Breast epithelium (tissue), 4 donors: Measurements from ENCODE around the gene CFAP45. TPM values are rescaled to one million over a fixed set of nuclear protein-coding genes. Genes with fewer than 3 reads are reported as not detected.
A peak's percentile ranks its signal among the peaks of the same experiment; 100 is the strongest.

ENCODE experiments used
- DNase-seq, 2 donors: peaks; one replicate each; pipeline ENCODE4 v3.0.0-alpha.2; 2019; ENCODE audit warnings: low spot score in 2 of 2
- H3K27ac ChIP-seq, 2 donors: fragments of 200-600 bp; sonication (generic) in 1 of 2; one replicate each; pipeline ENCODE4 v1.5.1; 2016 to 2019; ENCODE audit warnings: mild to moderate bottlenecking in 1 of 2
- H3K27me3 ChIP-seq, 2 donors: fragments of 200-600 bp; sonication (generic) in 1 of 2; one replicate each; pipeline versions ENCODE4 v1.5.1 to v1.6.0; 2017 to 2019; ENCODE audit warnings: control low read depth in 1 of 2, mild to moderate bottlenecking in 1 of 2
- H3K36me3 ChIP-seq: fragments of 200-600 bp; one replicate; pipeline ENCODE4 v1.5.1; 2019
- H3K4me1 ChIP-seq, 2 donors: fragments of 200-600 bp; sonication (generic); one replicate each; pipeline ENCODE4 v1.5.1; 2016 to 2019; ENCODE audit warnings: control low read depth in 1 of 2
- H3K4me3 ChIP-seq, 3 donors: fragments of 200-600 bp; sonication (generic); 1 replicate in 2 of 3; 2 replicates in 1 of 3; pipeline ENCODE4 v1.5.1; 2016 to 2019; ENCODE audit warnings: mild to moderate bottlenecking in 3 of 3, moderate library complexity in 2 of 3
- H3K9me3 ChIP-seq, 2 donors: fragments of 200-600 bp; sonication (generic) in 1 of 2; one replicate each; pipeline ENCODE4 v1.5.1; 2016 to 2019; ENCODE audit warnings: control low read depth in 1 of 2
- CTCF ChIP-seq, 3 donors: fragments of 450-650 bp; IDR thresholded peaks; one replicate each; pipeline ENCODE4 v1.5.1; 2016 to 2017; ENCODE audit warnings: antibody characterized with exemption in 3 of 3, mild to moderate bottlenecking in 3 of 3, moderate library complexity in 3 of 3
- POLR2A ChIP-seq: fragments of 450-650 bp; IDR thresholded peaks from one replicate; pipeline ENCODE4 v1.6.1; 2016; ENCODE audit warnings: antibody characterized with exemption, mild to moderate bottlenecking, moderate library complexity
- POLR2AphosphoS5 ChIP-seq, 3 donors: sonication (generic); formaldehyde crosslinking; IDR thresholded peaks; one replicate each; pipeline ENCODE4 v1.6.1; 2017; ENCODE audit warnings: antibody characterized with exemption in 3 of 3
- intact Hi-C: fragments of 100-400 bp; cut with DNase I; formaldehyde crosslinking; loops from one replicate; pipeline ENCODE4 v1.15.1; 2023; ENCODE audit warnings: low total_unique reads
- total RNA-seq, 3 donors: library from RNA; depleted of rRNA; stranded (reverse); fragments of >200 nt; gene quantifications; one replicate each; pipeline ENCODE4 v1.1.0, GENCODE V29; 2016

CFAP45 gene
- total RNA-seq, 3 donors from 2014 or later, result 0.80 to 2.6 (median 2.6) TPM

- H3K9me3 ChIP-seq, result no peaks in the 10 kb centered on the region
- intact Hi-C loops, result loop anchor here (10.0 kb wide), 1 partner anchor 98 kb away; the partner anchor contains the start of gene DUSP23
- DNase-seq, result no peak
- H3K27ac ChIP-seq, result no peak overlapping the region
- TF ChIP-seq POLR2A (no peak), CTCF (IDR thresholded peaks at IDR 0.05) (no peak), POLR2AphosphoS5 (IDR thresholded peaks at IDR 0.05) (no peak)
- no peaks in the 10 kb centered on the region for H3K4me1 ChIP-seq
- no peaks in the 10 kb centered on the region for H3K36me3 ChIP-seq
- H3K4me3 ChIP-seq, result no peak overlapping the region
- no peaks in the 10 kb centered on the region for H3K27me3 ChIP-seq
Measured at GRCh38 chr1:159883134-159883533, 16.8 kb downstream of the CFAP45 start.

- H3K36me3 ChIP-seq, result no peaks in the 10 kb centered on the region
- no peak for DNase-seq
- no peaks in the 10 kb centered on the region for H3K9me3 ChIP-seq
- TF ChIP-seq CTCF (IDR thresholded peaks at IDR 0.05) (no peak), POLR2A (no peak), POLR2AphosphoS5 (IDR thresholded peaks at IDR 0.05) (no peak)
- peak overlapping the region; percentile 59 to 84 for H3K27ac ChIP-seq
- H3K4me3 ChIP-seq, result no peak overlapping the region
- intact Hi-C loops, result loop anchor here (10.0 kb wide), 1 partner anchor 98 kb away; the partner anchor contains the start of gene DUSP23
- no peaks in the 10 kb centered on the region for H3K27me3 ChIP-seq
- H3K4me1 ChIP-seq, result no peaks in the 10 kb centered on the region
Measured at GRCh38 chr1:159882527-159882862, 17.5 kb downstream of the CFAP45 start.

GRCh38 chr1:159881622-159882526 lies 18.1 kb downstream of the CFAP45 start:
- no peaks in the 10 kb centered on the region for H3K4me1 ChIP-seq
- no peak for TF ChIP-seq CTCF (IDR thresholded peaks at IDR 0.05)
- TF ChIP-seq POLR2A, result no peak
- TF ChIP-seq POLR2AphosphoS5 (IDR thresholded peaks at IDR 0.05), result peak in 2 of 3 donors; percentile 51 to 72
- H3K36me3 ChIP-seq, result no peaks in the 10 kb centered on the region
- intact Hi-C loops, result loop anchor here (10.0 kb wide), 1 partner anchor 97 kb away; the partner anchor contains the start of gene DUSP23
- H3K4me3 ChIP-seq, result no peak overlapping the region
- peak overlapping the region; percentile 59 to 84 for H3K27ac ChIP-seq
- H3K9me3 ChIP-seq, result no peaks in the 10 kb centered on the region
- no peaks in the 10 kb centered on the region for H3K27me3 ChIP-seq
- peak; percentile 97 to 99 for DNase-seq

- intact Hi-C loops, result loop anchor here (10.0 kb wide), 1 partner anchor 96 kb away; the partner anchor contains the start of gene DUSP23
- Histone ChIP-seq H3K4me1 (no peaks in the 10 kb centered on the region), H3K9me3 (no peaks in the 10 kb centered on the region), H3K4me3 (no peak overlapping the region), H3K27ac (no peak overlapping the region), H3K27me3 (no peaks in the 10 kb centered on the region), H3K36me3 (no peaks in the 10 kb centered on the region)
- DNase-seq, result no peak
- TF ChIP-seq POLR2AphosphoS5 (IDR thresholded peaks at IDR 0.05) (no peak), CTCF (IDR thresholded peaks at IDR 0.05) (no peak), POLR2A (no peak)
Measured at GRCh38 chr1:159880430-159880829, 19.5 kb downstream of the CFAP45 start.

GRCh38 chr1:159879977-159880376 lies 20.0 kb downstream of the CFAP45 start:
- intact Hi-C loops, result loop anchor here (10.0 kb wide), 1 partner anchor 95 kb away; the partner anchor contains the start of gene DUSP23
- no peak for DNase-seq
- Histone ChIP-seq H3K27ac (no peak overlapping the region), H3K27me3 (no peaks in the 10 kb centered on the region), H3K9me3 (no peaks in the 10 kb centered on the region), H3K4me3 (no peak overlapping the region), H3K36me3 (no peaks in the 10 kb centered on the region), H3K4me1 (no peaks in the 10 kb centered on the region)
- no peak for TF ChIP-seq POLR2AphosphoS5 (IDR thresholded peaks at IDR 0.05)
- TF ChIP-seq POLR2A, result no peak
- no peak for TF ChIP-seq CTCF (IDR thresholded peaks at IDR 0.05)
